HuH-7 (cell line): Measurements from ENCODE around the gene ABCA3.

Source experiments
- DNase-seq: peaks from one replicate; pipeline ENCODE4 v3.0.0; 2011; ENCODE audit warnings: low spot score

Gene ABCA3

GRCh38 chr16:2233872-2234812 lies 106.4 kb downstream of the ABCA3 start:
- no peak for DNase-seq

- DNase-seq, result no peak
These were observed 107.3 kb downstream of the ABCA3 start for GRCh38 chr16:2233046-2233775.

GRCh38 chr16:2232094-2232990 lies 108.2 kb downstream of the ABCA3 start:
- DNase-seq, result no peak

DNA sequence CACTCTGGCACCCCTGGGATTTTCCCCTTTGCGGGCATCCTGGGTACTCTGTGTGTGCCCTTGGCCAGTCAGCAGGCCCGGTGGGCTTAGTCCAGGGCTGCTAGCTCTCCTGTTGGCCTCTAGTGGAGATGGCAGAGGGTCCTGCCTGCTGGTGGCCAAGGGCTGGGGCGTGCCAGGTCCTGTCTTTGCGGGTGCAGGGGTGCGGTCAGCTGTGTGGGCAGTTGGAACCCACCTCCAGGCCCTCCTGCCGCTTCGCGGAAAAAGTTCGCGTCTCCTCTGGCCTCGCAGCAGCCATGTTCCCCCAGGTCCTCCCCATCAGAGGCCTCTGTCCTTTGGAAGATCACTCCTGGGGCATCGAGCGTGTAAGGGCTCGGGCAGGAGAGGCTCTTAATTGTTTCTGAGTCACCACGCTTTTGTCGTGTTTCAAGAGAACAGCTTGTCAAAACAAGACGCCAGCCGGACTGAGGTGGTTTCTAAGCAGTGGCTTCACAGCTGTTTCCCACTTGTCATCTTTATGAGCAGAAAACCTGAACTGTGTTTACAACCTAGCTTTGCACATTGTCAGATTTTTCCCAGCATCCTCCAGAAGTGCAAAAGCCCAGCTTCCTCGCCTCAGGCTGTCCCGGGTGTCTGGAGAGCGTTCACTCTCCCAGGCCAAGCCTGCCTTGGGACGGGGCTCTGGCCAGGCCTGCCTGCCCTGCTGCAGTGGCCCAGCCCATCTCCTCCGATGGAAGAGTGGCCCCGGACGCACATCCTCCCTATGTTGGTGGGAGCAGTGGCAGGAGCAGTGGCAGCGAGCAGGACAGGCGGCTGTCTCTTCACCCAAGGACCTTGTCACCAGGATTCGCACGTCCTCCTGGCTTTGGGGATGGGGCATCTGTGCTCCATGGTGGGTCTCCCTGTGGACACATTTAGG lies 109.3 kb downstream of the ABCA3 start:
- no peak for DNase-seq

DNA sequence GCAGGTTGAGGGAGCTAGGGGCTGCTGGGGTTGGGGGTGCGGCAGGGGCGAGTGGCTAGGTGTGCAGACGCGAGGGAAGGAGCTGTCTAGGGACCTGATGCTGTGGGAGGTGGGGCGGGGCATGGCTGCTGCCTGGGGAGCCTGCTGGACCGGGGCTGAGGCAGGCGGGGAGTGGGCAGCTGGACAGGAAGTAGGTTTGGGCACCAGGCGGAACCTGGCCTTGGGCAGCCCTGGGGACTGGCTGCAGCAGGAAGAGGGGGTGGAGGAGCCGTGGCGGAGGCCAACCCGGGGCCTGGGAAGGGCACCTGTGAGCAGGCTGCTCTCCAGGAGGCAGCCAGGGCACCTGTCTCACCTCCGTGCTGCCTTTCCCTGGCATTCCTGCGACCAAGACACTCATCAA lies 110.2 kb downstream of the ABCA3 start:
- no peak for DNase-seq

DNA sequence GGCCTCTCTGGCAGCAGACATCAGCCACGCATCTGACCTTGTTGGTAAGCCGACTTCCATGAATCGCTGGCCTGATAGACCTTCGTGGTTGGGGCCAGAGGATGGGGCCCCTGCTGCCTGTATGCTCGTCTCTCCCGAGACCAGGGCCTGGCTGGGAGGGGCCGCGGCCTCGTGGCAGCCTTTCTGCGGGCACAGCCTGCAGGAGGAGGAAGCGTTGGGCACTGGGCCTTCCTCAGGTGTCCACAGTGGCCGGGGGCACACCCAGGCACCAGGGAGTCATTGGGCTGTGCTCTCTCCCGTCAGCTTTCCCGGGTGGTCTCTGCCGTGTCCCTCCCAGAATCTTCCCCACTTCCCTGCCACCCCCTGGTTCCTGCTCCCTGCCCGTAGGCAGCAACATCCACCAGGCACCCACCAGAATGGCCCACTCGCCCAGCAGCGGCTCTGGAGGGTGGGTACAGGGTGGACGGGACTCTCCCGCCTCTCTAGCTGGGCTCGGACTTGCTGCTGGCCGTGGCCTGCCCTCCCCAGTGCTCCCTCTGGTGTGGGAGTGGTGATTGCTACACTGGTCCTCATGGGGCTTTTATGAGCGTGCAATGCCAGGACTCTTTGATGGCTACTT lies 110.8 kb downstream of the ABCA3 start:
- no peak for DNase-seq

- DNase-seq, result no peak
These were observed 111.4 kb downstream of the ABCA3 start for GRCh38 chr16:2229091-2229490.

GRCh38 chr16:2228161-2228824 lies 112.2 kb downstream of the ABCA3 start:
- no peak for DNase-seq

- DNase-seq, result no peak
These were observed 113.6 kb downstream of the ABCA3 start for GRCh38 chr16:2226918-2227317.

GRCh38 chr16:2226245-2226793 lies 114.2 kb downstream of the ABCA3 start:
- no peak for DNase-seq
